GM03348 (cell line): ENCODE results near the gene TRIM3.

ENCODE experiments used
- DNase-seq: peaks from one replicate; pipeline ENCODE4 v3.0.0; 2012; ENCODE audit warnings: low spot score

Gene TRIM3

DNA sequence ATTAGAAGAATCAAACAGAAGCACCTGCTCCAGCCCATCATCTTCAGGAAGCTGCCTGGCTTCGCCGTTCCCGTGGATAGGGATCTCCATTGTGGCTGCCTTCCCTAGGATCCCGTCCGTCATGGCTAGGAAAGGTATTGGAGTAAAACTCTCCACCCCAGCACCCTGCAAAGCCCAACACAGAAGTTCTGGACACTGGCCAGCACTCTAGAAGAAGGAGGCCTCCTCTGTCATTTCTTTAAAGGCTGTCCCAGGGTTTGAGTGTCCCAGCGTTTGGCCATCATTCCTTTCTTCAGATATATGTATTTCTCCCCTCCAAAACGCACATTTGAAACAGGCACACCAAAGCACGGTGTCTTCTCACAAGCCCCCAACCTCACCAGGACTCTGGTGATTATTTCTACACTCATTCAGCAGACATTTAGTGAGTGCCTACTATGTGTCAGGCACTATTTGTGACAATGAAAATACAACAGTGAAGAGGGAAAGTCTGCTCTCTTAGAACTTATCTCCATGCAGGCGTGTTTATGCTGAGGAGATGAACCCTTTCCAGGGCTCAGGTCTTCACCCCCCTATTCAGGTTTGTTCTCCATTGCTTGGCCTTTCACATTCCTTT is 6.7 kb upstream of the TRIM3 start:
- no peak for DNase-seq

- no peak for DNase-seq
Measured at GRCh38 chr11:6476571-6476970, 2.8 kb upstream of the TRIM3 start.

DNA sequence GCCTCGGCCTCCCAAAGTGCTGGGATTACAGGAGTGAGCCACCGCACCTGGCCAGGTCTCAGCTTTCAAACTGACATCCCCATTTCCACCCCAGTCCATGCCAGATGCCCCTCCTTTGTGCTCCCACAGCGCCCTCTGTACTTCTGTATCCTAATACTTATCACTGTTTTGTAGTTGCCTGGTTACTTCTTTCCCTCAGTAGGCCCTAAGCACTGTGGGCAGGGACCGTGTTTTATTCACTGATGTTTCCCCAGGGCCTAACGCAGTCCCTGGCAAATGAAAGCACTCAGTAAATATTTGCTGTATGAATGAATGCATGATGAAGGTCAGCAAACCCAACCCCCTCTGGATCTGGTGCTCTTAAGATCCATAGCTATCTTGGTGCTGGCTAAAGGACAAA is 2.2 kb upstream of the TRIM3 start:
- no peak for DNase-seq

GRCh38 chr11:6474806-6475500 is 1.2 kb upstream of the TRIM3 start:
- no peak for DNase-seq

DNA sequence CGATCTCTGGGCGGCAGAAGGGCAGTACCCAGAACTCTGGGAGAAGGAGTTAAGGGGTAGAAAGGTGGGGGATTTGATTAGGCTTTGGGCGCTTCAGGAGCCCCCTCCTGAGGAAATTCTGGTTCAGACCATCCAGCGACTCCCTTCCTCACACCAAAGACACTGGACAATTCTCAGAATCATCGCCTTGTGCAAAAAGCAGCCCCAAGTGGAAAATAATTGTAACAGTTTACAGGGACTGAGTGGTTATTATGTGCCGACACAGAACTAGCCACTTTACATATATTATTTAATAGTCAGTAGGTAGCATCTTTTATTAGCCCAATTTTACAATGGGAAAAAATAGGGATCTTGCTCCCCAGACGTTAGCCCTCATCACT is 662 bp upstream of the TRIM3 start:
- DNase-seq = no peak

- DNase-seq = no peak
Measured at GRCh38 chr11:6472934-6473333, 807 bp downstream of the TRIM3 start.

GRCh38 chr11:6469599-6469998 is 4.1 kb downstream of the TRIM3 start:
- no peak for DNase-seq

DNA sequence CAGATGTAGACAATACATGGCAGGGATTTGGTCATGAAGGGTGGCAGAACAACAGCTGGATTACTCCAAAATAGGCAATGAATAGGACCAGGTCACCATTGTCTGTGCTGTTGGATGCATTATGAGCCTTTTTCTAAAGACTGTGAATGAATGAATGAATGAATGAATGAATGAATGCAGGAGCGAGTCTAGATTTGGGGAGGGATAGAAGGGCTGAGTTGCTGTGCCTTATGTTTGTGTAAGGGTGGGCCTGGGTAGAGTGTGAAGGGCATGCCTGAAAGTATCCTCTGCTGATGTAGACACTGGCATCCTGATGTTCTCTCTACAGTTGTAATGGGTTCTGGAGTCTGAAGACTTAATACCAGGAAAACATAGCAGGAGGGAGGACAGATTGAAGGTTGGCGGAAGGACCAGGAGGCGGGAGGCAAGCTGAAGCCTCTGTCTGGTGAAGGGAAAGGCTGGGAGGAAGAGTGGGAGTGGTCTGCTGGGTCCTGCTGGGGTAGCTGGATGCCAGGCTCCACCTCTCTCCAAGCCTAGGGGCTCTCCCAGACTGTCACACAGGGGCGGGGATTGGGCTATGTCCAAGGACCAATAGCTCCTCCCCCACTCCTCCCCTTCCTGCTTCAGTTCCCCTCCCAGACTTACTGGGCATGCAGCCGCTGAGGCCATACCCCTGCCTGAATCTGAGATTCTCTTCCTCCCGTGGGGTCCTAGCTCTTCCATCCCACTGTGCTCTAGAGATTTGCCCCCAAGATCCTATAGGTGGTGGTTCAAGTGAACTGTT is 4.8 kb downstream of the TRIM3 start:
- peak; percentile 53 for DNase-seq

DNA sequence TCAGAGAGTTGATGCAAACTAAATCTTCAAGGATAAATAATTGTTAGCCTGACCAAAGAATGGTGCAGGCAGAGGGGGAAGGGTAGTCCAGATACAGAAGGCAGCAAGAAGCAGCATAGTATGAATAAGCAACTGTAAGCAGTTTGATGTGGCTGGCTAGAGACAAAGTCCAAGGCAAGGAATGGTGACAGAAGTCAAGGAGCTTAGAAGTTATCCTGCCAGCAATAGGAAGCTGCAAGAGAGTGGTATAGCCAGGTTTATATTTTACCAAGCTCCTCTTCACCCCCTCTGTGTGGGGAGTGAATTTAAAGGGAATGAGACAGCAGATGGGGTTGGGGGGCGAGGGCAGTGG is 14.7 kb downstream of the TRIM3 start:
- DNase-seq = no peak

DNA sequence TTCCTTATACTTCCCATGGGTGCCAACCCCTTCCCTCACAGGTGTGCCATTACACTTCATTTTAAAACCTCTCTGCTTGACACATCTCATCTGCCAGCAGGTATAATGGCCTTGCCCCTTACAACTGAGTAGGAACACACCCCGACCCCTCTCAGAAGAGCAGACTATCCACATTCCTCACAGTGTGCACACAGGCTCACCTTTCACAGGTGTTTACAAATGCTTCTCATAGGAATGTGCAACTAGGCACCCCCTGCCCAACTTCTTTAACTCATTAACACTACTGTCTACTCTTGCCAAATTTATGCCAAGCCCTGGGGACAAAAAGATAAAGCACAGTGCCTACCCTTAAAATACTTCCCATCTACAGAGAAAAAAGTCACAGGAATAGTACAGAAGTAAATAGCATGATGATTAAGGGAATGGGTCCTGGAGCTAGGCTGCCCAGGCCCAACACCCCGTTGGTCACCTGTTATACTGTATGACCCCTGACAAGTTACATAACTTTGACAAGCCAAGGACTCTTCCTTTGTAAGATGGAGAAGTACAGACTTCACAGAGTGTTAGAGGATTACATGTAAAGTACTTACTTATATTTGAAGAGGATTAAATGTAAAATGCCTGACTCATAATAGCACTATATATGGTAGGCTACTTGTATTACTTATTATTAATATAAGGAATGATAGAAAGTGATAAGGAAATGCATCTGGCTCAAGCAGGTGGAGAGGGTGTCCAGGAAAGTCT is 15.2 kb downstream of the TRIM3 start:
- DNase-seq = no peak

DNA sequence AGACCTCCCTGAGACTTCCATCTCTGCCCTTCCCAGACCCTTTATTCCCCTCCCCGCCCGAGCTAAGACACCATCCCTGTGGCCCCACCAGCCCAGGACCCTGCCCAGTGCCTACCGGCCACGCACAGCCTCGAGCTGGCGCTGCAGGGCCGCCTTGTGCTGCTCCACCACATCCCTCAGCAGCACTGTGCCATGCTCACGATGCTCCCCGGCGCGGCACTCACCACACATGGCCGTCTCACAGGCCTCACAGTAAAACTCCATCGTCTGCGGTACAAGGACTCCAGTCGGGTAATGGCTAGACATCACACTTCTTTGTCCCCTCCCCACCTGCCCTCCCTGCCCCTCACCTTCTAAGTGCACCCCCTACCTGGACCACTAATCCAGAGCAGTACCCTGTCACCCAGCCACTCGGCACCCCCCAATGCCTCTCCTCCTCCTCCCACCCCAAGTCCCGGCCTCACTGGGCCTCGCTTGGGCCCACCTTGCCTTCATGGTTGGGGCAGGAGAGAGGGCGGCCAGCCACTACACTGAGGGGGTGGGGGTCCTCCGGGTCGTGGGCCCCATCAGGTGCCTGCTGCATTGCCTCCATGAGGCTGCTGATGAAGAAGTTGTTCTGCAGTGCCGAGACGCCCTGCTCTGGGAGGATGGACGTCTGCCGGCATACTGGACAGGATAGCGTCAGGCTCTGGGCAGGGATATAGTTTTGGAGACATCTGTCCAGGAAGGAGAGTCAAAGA is 16.0 kb downstream of the TRIM3 start:
- no peak for DNase-seq

DNA sequence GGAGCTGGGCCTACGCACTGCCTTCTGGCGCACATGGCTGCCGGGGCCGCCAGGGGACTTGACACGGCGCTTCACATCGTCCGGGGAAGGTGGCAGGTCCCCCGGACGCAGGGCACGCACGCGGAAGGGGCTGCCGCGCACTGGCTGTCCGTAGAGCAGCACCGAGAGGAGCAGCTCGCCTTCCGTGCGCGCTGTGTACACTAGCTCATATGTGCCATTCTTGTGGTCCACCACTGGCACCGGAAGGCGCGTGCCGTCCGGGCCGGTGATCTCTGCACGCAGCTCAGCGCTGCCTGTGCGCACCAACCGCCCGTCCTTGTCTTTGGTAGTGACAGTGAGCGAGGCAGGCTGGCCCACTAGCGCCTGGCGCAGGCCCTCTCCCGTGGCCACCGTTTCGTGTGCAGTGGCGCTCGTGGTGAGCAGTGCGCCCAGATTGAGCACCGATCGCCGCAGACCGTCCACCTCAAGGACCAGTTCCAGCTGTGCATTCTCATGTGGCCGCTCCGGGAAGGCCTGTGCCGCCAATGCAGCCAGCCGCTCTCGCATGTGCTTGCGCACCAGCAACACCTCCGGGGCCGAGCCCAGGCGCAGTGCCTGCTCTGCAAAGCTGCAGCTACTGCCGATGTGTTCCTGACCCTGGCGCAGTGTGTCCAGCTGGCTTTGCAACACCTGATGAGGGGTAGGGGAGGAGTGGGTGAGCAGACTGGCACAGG is 17.2 kb downstream of the TRIM3 start:
- no peak for DNase-seq

GRCh38 chr11:6455070-6455469 is 18.7 kb downstream of the TRIM3 start:
- DNase-seq = no peak

DNA sequence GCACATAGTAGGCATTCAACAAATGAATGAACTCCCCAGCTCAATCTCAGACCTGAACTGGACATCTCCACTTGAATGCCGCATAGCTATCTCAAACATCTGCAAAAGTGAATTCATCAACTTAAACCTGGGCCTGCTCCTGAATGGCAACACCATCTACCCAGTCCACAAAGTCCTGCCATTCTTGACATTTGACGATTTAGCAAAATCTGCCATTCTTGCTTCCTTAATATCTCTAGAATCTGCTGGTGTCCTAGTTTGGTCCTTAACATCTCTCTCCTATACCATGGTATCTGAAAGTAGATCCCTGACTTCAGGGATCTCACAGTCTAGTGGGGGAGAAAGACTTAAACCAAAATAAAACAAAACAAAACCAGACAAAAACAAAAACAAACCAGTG is 20.6 kb downstream of the TRIM3 start:
- DNase-seq = no peak

- no peak for DNase-seq
Measured at GRCh38 chr11:6452219-6452618, 21.5 kb downstream of the TRIM3 start.

GRCh38 chr11:6448574-6448973 is 25.2 kb downstream of the TRIM3 start:
- DNase-seq = no peak

DNA sequence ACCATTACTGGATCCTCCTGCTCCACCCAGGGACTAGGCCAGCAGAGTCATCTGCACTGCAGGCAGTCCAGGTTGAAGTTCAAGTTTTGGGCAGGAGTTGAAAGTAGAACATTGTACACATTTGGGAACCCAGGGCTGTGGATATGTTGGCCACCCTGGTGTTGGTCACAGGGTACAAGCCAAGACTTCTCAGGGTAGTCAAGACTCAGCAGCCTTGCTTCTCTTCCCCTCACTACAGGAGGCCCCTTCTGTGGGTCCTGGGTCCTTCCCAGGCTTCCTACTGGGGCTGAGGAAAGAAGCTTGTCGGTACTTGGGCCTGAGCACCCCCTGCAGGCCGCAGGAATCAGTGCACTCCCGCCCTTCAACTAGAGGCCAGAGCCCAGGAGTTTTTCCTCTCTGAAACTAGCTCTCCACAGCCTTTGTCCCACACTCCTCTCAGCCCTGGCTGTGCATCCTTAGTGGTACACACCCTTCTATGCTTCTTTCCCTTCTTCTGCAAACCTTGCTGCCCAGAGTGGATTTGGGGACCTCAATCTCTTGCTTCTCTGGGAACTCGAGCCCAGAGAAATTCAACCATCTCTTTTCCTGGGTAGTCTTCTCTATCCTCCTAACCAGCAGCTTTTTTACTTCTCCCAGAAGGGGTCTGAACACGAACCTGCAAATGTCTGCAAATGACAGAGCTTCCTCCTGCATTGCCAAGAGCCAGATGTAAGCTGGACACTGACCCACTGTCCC is 30.3 kb downstream of the TRIM3 start:
- DNase-seq = peak; percentile 86

- DNase-seq = no peak
Measured at GRCh38 chr11:6442441-6442840, 31.3 kb downstream of the TRIM3 start.

DNA sequence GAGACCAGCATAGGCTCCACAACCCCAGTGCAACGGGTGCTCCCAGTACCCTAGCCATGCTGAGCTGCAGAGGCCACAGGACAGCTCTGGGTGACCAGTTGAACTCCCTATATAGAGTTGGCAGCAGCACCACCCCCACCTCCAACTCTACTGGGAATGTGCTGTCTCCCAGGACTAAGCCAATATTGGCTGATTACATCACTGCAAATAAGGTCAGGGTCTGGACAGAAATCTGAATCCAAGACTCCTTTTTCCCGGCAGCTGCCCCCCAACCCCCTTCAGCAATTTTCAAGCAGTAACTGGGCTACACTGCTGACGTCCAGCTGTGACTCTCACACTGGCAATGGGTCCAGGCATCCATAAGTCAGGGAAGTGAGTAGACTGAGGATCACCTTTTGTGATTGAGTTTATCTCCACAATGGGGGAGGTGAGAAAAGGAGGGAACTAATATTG is 32.8 kb downstream of the TRIM3 start, which contains the start of gene HPX:
Gene HPX (minus strand): TSS at position 82 of the 453 bp plus-strand sequence. CDS start 24 bp downstream, at position 58.
- no peak for DNase-seq

DNA sequence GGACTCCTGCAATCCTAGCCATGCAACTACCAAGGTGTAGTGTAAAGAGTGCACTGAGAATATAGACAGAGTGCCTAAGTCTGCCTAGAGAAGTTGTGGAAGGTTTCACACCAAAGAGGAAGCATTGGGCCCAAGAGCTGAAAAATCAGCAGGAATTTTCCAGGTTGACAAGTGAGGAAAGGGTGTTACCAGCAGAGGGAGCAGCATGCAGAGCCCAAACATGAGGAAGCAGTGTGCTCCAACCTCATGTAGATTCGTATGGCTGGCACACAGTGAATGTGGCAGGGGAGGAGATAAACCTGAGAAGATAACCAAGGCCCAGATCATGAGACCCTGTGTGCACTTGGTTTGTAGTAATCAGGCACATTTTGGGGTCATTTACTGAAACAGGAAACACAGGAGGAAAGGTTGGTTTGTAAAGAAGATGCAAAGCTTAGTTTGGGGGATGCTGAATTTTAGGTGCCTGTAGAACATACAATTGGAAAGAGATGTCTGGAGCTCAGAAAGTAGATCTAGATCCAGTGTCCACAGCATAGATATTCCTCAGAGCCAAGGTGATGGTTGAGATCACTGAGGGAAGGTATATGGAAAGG is 34.7 kb downstream of the TRIM3 start:
- peak; percentile 73 for DNase-seq
